NT2/D1 (cell line): ENCODE results near the gene PLXNA3.

Experiments used
- SUZ12 ChIP-seq: IDR thresholded peaks from 2 replicates; pipeline ENCODE4 v1.6.1; 2011; ENCODE audit not compliant: insufficient read length, insufficient read depth; ENCODE audit errors: extremely low read depth
- YY1 ChIP-seq: IDR thresholded peaks from 2 replicates; pipeline ENCODE4 v1.6.1; 2011; ENCODE audit not compliant: insufficient read length, insufficient read depth
- ZNF274 ChIP-seq: IDR thresholded peaks from 2 replicates; pipeline ENCODE4 v1.6.1; 2011; ENCODE audit warnings: mild to moderate bottlenecking, low read depth, low read length

- TF ChIP-seq YY1 = no peak
- TF ChIP-seq ZNF274 = no peak
- no peak for TF ChIP-seq SUZ12
Measured at GRCh38 chrX:154448484-154448883, 9.6 kb upstream of the PLXNA3 start.
